Measurements from ENCODE around the gene CSNK1D.
"Not testable (repeated sequence)": the region's sequence is repeated elsewhere in the genome, so short reads cannot be mapped to it uniquely, and the experiment has no call there.

CSNK1D gene

DNA sequence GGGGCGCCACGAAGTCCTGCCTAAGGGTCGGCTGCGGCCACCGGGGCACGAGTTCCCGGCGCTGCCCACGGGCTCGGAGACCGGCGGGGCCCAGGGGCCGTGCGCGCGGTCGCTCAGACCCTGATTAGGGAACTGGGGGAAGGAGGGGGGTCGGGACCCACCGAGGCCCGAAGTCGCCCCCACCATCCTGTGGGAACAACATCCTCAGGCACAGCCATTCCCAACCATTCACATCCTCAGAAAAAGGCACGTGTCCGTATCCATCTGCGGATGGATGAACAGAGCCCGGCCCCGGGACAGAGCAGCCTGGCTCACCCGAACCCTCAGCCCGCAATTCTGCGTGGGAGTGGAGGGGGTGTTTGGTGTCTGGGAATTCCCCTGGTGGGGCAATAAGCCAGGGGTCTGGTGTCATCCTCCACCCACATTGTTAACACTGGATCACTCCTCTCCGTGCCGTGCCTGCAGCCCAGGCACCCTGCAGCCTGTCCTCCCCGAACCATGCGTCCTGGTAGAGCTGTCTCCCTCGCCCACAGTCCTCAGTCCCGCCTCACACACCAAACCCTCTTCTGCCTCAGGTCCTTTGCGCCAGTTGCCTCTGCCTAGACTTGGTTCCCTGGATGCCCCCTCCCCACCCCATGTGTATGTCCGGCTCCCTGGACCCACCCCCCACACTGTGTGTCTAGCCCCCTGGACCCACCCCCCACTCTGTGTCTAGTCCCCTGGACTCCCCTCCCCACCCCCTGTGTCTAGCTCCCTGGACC is 60.1 kb downstream of the CSNK1D start:
- DNase-seq (ENCODE audit: low spot score): peak; percentile 57

GRCh38 chr17:82212331-82213250 is 60.9 kb downstream of the CSNK1D start, which contains the start of gene CCDC57:
CCDC57 (minus strand) TSS chr17:82212842; CDS start chr17:82201944, 10,898 bp downstream.
- peak; percentile 59 for DNase-seq (ENCODE audit: low spot score)

- DNase-seq (ENCODE audit: low spot score): not testable (repeated sequence)
These were observed 62.8 kb downstream of the CSNK1D start for GRCh38 chr17:82210655-82211054.

DNA sequence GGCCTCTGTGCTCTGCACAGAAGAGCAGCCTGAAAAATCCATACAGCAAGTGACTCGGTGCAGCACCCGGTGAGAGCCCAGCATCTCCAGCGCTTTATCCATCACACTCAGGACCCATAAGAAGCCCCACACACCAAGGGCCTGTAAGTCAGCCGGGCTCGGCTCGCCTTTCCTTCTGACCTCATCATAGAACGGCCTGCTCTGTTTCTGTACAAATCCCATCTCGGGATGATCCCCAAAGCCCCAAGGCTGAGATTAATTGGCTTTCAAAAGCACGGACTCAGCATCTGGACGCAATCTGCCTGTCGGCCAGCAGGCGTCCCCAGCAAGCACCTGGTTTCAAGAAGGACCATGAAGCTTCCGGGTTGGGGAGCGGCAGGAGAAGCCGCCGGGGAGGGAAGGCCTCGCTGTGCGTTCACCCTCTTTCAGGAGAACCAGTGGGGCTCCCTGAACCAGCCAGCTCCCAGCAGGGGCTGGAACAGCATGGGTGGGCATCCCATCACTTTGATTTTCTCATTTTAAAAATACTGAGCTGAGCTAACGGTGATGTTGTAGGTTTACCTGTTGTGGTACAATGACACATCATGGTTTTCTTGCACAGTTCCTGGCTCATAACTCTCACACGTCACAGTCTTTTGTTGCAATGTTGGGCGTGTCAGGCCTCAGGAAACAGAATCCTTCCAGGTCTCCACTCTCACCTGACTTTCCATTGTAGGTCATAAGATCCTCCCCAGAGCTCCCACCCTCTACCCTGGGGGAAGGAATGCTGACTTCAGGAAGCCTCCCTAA is 67.6 kb downstream of the CSNK1D start:
- peak; percentile 83 for DNase-seq (ENCODE audit: low spot score)

DNA sequence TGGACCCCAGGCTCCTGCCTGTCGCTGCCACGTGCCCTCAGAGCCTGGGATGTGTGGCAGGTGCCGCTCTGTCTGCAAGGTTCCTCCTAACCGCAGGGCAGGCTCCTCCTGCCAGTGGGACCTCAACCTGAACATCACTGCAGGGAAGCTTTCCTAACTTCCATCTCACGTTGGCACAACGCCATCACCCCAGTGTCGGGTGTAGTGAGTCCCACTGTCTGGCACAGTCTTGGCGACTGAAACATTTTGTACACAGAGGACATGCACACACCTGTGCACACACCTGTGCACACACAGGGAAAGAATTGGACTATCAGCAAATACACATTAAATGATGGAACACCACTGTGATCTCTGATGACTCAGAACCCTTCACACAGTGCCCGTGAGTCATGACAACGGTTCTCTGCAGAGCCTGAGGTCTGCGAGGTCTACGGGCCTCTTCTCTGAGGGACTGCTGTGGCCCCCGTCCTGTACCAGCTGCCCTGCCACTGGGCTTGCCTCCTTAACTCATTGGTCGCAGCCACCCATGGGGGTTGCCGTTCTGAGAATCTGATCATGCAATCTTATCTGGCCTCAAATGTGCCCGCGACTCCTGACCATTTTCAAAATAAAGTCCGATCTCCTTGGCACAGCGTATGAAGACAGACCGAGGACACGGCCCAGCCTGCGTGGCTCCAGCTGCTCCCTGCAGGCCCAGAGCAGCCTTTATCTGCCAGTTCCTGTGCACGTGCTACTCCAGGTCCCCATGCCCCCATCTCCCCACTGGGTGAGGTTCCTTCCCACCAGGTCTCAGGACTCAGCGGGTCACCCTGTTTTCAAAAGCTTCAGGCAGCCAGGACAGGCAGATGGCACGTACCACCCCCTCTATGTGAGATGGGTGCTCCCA is 68.4 kb downstream of the CSNK1D start:
- peak; percentile 20 for DNase-seq (ENCODE audit: low spot score)

DNA sequence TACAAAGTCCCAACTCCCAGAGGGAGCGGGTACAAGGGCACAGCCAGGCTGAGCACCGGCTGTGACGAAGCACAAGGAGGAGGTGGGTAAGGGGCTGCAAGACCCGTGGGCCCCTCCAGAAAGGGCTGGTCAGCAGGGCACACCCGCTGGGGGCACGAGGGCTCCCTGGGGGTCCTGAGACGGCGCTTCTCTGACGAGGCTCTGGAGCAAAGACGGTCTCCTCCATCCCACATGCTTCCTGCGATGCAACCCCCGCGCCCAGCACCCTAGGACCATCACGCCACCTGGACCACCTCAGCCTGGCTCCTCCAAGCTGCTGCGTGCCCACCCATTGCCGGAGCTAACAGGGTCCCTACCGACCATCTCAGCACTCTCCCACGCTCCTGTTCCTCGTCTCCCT is 69.6 kb downstream of the CSNK1D start:
- DNase-seq (ENCODE audit: low spot score): no peak

- DNase-seq (ENCODE audit: low spot score): no peak
These were observed 70.5 kb downstream of the CSNK1D start for GRCh38 chr17:82202981-82203380.

GRCh38 chr17:82201498-82201910 is 72.0 kb downstream of the CSNK1D start:
- DNase-seq (ENCODE audit: low spot score): no peak

DNA sequence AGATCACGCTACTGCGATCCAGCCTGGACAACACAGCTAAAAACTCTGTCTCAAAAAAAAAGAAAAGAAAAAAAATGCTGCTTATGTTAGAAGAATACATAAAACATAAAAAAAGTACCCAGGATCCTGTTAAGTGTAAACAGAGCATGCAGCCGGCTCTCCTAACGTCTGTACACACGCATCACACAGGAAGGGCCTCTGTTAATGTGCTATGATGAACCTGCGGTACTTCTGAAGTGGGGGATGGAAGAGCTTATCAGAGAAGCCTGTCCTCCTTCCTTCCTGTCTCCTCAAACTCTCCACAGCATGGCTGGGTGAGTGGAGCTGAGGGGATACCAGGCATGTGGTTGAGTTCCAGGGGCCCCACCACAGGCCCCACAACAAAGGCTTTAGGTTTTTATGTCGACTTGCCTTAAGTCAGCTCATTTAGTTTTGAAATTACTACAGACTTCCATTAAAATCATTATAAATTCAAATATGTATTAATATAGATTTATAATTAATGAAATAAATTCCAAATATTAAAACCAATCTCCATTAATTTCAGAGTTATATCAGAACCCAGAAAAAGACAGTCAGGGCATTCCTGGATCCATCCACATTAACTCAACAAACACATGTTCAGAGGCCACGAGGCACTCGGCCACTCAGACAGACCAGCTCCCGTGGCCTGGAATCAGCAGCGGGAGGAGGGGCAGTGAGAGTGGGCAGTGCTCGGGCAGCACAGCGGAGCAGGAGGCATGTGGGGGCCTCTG is 72.6 kb downstream of the CSNK1D start:
- peak; percentile 73 for DNase-seq (ENCODE audit: low spot score)

- DNase-seq (ENCODE audit: low spot score): no peak
These were observed 73.4 kb downstream of the CSNK1D start for GRCh38 chr17:82200135-82200534.

DNA sequence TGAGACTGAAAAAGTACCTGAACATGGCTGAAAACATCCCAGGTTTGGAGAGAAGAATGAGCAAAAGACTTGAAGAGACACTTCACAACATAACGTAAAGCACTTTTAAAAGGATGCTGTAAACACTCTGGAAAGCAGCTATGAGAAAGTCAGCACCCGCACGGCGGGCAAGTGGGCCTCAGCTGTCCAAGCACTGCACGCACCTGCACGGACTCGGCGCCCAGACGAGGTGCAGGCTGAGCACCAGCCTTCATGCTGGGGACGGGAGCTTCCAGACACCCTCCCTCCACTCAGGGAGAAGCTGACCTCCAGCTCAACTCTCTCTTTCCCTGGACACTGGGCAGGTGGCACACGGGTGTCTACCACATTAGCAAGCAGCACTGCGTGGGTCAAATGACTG is 74.0 kb downstream of the CSNK1D start:
- no peak for DNase-seq (ENCODE audit: low spot score)

DNA sequence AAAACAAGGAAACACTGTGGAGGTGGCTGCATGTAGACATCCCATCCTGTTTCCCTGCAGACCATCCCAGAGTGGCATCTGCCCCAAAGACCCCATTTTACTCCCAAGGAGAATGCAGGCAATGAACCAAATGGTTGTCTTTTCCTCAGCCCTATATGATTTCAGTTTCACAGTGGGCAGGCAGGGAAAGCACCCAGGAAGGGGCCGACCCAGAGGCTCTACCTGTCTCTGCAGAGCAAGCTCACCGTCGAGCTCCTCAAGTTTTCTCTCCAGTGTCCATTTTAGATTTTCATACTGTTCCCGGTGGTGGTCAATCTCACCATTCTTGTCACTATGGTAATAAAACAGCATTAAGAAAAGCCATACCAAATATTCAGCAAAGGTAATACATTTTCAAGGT is 75.4 kb downstream of the CSNK1D start:
- no peak for DNase-seq (ENCODE audit: low spot score)

GRCh38 chr17:82195675-82196672 is 77.5 kb downstream of the CSNK1D start:
- DNase-seq (ENCODE audit: low spot score): no peak

GRCh38 chr17:82194765-82195164 is 78.7 kb downstream of the CSNK1D start:
- DNase-seq (ENCODE audit: low spot score): no peak

DNA sequence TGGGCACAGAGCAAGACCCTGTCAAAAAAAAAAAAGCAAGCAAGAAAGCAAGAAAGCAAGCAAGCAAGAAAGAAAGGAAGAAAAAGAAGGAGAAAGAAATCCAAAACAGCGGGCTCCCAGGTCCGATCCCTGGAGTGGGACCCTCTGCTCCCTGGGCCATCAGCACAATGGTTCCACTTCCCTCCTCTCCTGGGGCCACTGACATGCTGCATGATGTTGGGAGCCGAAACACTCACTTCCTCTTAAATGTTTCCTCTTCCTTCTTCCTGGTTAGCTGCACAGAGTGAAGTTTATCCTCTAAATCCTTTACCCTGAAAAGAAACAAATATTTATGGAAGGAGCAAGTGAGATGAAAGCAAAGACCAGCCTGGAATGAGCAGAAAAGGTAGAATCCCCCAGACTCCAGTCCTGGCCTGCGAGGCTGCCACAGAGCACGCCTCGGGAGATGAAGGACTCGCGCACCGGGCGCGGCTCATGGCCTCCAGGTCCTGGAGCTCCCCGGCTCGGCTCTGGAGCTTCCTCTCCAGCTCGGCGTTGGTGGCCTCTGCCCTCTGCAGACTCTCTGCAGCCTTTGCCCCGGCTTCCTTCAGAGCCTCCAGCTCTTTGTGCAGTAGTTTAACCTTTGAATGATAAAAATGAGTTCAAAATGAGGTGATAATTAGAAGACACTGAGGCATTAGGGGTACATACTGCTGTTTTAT is 79.8 kb downstream of the CSNK1D start:
- DNase-seq (ENCODE audit: low spot score): no peak

DNA sequence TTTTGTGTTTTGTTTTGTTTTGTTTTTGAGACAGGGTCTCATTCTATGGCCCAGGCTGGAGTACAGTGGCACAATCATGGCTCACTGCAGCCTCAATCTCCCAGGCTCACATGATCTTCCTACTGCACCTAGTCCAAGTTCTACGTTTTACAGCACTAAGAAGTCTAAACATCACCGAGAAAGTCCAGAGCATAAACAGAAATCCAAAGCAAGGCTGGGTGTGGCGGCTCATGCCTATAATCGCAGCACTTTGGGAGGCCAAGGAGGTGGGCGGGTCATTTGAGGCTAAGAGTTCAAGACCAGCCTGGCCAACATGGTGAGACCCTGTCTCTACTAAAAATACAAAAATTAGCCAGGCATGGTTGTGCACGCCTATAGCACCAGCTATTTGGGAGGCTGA is 80.5 kb downstream of the CSNK1D start:
- DNase-seq (ENCODE audit: low spot score): not testable (repeated sequence)

Data from CD4-positive, alpha-beta T cell treated with Interleukin-2 at 100 ng/mL for 4 hours (primary cell).